ENCODE measurements around the gene LTBP1.

The LTBP1 gene

DNA sequence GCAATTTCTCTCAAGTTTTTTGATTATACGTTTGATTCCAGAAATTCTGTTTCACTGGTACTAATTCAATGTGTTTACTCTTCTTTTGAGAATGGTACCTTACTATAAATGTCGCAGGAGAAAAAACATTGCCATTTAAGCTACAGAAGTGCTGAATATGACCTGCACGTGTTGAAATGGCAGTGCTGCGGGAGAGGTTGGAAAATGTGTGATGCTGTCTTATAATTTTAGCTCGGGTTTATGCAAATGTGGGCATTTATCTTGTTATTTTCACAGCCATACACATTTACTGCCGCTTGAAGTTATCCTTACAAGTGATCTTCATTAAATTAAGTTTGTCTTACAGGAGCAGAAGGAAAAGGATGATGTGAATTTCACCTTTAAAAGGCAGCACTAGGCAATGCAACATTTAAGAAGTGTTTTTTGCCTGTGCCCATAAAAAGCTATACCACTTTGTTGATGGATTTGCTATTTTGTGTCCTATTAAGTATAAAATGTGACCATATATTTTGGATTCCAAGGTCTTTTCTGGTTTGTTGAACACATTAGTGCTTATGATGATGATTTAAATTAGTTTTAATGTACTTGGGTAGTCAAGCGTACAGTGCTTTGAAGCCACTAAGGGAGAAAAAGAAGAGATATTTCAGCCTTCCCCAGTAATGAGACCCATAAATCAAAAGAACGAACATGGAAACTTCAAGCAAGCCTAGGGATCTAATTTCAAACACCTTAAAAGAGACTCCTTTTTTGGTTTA is 112.1 kb downstream of the LTBP1 start:
- TF ChIP-seq, protein P1, sequence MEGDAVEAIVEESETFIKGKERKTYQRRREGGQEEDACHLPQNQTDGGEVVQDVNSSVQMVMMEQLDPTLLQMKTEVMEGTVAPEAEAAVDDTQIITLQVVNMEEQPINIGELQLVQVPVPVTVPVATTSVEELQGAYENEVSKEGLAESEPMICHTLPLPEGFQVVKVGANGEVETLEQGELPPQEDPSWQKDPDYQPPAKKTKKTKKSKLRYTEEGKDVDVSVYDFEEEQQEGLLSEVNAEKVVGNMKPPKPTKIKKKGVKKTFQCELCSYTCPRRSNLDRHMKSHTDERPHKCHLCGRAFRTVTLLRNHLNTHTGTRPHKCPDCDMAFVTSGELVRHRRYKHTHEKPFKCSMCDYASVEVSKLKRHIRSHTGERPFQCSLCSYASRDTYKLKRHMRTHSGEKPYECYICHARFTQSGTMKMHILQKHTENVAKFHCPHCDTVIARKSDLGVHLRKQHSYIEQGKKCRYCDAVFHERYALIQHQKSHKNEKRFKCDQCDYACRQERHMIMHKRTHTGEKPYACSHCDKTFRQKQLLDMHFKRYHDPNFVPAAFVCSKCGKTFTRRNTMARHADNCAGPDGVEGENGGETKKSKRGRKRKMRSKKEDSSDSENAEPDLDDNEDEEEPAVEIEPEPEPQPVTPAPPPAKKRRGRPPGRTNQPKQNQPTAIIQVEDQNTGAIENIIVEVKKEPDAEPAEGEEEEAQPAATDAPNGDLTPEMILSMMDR (IDR thresholded peaks at IDR 0.05; ENCODE audit: insufficient read depth, low read length, missing control alignments): no peak
- no peak overlapping the region for H3K4me3 ChIP-seq (ENCODE audit: low read depth, low read length)
- ChIA-PET CTCF (interaction anchor here (0.7 to 2.6 kb wide), 3 partner anchors 25 to 212 kb away, joined by 3 to 12 read pairs (median 3); no protein-coding TSS in a partner anchor), POLR2A (no interaction called here)
- no peak for DNase-seq (ENCODE audit: low read depth, low spot score)

DNA sequence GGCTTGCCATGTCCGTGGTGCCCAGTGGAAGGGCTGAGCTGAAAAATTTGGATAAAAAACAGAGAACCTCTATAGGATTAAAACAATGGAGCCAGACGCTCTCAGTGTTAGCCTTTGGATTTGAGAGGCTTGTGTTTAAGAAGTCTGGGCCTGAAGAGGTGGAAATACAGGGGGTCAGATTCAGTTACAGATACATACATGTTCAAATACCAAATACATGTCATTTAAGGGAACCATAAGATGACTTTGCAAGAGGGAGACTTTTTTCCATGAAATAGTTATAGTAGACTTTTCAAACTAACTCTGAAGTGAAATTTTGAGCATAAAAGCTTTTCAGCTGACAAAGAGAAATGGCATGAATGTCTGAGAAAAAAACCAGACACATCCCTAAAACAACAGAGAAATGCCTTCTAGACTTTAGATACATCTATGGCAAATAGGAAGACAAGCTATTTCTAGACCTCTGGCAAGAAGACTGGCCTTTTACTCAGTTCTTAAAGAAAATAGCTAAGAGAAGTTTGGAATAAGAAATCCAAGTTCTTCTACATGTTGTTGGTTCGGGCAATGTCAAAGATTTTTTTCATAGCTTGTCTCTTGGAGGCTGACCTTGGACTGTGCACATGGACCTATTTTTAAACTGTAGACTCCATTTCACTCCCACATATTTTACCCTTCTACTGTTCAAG is 112.9 kb downstream of the LTBP1 start:
- no peak overlapping the region for H3K4me3 ChIP-seq (ENCODE audit: low read depth, low read length)
- TF ChIP-seq, protein P1 (IDR thresholded peaks at IDR 0.05; ENCODE audit: insufficient read depth, low read length, missing control alignments): no peak
- DNase-seq (ENCODE audit: low read depth, low spot score): no peak
- CTCF ChIA-PET: interaction anchor here (0.5 to 2.6 kb wide), 3 partner anchors 26 to 383 kb away, joined by 3 to 12 read pairs (median 3); no protein-coding TSS in a partner anchor
- POLR2A ChIA-PET: no interaction called here

DNA sequence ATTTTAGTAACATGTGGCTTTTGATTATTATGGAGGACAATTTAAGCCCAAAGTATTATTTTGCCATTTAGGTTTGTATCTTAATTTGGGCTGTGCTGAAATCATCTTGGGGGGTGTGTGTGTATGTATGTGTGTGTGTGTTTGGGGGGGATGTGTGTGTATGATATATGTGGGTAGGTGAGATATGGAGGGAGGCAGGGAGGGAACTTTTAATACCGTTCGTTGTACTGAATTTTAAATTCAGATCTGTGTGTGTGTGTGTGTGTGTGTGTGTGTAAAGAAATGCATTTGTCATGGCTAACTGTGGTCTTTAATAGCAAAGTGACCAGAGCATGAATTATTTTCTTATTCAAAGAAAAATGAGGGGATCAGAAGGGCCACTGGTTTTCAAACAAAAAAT is 113.7 kb downstream of the LTBP1 start:
- ChIA-PET CTCF (interaction anchor here (2.6 kb wide), 1 partner anchor 26 kb away, joined by 12 read pairs; no protein-coding TSS in a partner anchor), POLR2A (interaction anchor here (0.7 kb wide), 1 partner anchor 71 kb away, joined by 3 read pairs; no protein-coding TSS in a partner anchor)
- DNase-seq (ENCODE audit: low read depth, low spot score): no peak
- TF ChIP-seq, protein P1 (IDR thresholded peaks at IDR 0.05; ENCODE audit: insufficient read depth, low read length, missing control alignments): no peak
- no peak overlapping the region for H3K4me3 ChIP-seq (ENCODE audit: low read depth, low read length)

DNA sequence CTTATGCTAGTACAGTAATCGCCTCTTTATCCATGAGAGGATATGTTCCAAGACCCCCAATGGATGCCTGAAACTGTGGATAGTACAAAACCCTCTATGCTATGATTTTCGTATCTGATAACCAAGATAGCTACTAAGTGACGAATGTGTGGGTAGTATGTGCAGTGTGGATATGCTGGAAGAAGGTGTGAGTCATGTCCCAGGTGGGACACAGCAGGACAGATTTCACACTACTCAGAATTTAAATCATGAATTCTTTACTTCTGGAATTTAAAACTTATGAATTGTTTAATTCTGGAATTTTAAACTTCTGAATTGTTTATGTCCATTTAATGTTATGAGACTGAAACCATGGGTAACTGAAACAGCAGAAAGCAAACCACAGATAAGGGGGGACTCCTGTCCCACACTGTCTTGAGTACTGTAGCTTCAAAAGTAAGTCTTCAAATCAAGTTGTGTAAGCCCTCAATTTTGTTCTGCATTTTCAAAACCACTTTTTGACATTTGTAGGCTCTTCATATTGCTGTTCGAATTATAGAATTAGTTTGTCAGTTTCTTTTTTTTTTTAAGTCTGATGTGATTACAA is 116.0 kb downstream of the LTBP1 start:
- ChIA-PET CTCF (no interaction called here), POLR2A (no interaction called here)
- H3K4me3 ChIP-seq (ENCODE audit: low read depth, low read length): no peak overlapping the region
- TF ChIP-seq, protein P1 (IDR thresholded peaks at IDR 0.05; ENCODE audit: insufficient read depth, low read length, missing control alignments): no peak
- DNase-seq (ENCODE audit: low read depth, low spot score): no peak

DNA sequence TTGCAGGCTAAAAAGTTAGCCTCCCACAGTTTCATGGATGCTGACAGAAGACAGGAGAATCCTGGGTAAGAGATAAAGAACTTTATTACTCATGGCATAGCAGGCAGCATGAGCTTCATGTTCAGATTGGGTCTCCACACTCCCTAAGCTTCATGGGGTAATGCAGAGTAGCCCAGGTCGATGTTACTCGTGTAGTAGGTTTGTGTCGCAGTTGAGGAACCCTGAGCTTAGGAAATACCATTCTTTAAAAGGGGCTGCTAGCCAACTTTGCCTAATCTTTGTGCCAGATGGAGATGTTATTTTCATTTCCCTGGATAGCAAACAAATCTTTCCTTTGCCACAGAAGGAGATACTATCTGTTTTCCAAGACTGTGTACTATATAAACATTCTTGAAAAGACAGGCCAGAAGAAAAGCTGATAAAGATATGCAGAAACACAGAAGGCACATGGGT is 117.6 kb downstream of the LTBP1 start:
- TF ChIP-seq, protein P1 (IDR thresholded peaks at IDR 0.05; ENCODE audit: insufficient read depth, low read length, missing control alignments): no peak
- CTCF ChIA-PET: no interaction called here
- no peak overlapping the region for H3K4me3 ChIP-seq (ENCODE audit: low read depth, low read length)
- POLR2A ChIA-PET: interaction anchor here (1.7 kb wide), 1 partner anchor 70 kb away, joined by 3 read pairs; no protein-coding TSS in a partner anchor
- no peak for DNase-seq (ENCODE audit: low read depth, low spot score)

DNA sequence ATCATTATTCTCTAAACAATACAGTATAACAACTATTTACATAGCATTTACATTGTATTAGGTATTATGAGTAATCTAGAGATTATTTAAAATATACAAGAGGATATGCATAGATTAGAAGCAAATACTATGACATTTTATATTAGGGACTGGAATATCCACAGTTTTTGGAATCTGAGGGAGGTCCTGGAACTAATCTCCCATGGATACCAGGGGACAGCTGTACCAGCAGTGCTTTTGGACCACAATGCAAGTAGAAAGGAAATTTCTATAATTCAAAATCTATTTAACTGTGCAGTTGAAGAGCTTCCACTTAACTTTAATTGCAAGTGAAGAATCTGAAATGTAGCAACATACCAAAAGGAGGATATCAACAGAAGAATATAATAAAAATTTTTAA is 120.8 kb downstream of the LTBP1 start:
- no peak overlapping the region for H3K4me3 ChIP-seq (ENCODE audit: low read depth, low read length)
- TF ChIP-seq, protein P1 (IDR thresholded peaks at IDR 0.05; ENCODE audit: insufficient read depth, low read length, missing control alignments): no peak
- no peak for DNase-seq (ENCODE audit: low read depth, low spot score)
- POLR2A ChIA-PET: no interaction called here
- CTCF ChIA-PET: no interaction called here
